HG02938 (cell line): ENCODE results near the gene ISL1.

Experiments
- ATAC-seq: cut with Tn5 transposase; IDR thresholded peaks from one replicate; pipeline ENCODE4 v1.9.1; 2021; ENCODE audit warnings: mild to moderate bottlenecking, moderate library complexity; ENCODE audit not compliant: unreplicated experiment

ISL1 gene

DNA sequence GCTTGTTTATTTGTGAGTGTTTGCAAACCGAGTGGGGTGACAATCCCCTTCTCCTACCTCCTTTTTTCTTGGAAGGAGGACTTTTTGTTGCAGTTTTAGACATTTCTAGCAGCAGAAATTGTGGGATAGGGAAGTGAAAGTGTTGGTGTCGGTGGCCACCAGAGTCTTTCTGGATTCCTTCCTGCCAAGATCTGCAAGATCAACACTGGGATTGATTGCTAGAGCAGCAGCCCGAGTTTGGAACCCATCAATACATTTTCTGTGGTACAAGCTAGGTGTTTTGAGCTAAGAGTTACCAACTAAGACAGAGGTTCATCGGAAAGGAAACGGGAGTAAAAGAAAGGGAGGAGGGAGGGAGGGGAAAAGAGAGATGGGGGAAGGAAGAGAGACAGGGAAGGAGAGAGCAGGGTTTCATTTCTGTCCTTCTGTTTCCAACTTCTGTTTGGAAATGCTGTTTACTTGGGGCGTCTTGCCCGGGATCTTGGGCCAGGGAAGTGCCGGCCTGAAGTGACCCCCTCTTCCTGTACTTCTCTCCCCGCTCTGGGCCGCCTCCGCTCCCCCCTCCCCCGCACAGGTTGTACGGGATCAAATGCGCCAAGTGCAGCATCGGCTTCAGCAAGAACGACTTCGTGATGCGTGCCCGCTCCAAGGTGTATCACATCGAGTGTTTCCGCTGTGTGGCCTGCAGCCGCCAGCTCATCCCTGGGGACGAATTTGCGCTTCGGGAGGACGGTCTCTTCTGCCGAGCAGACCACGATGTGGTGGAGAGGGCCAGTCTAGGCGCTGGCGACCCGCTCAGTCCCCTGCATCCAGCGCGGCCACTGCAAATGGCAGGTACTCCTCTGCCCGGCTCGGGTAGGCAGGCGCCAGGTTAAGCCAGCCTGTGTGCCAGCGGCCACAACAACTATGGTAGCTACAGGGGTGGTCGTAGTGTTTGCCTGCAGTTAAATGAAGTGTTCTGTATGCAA is 4.0 kb downstream of the ISL1 start:
- no peak for ATAC-seq

GRCh38 chr5:51387884-51388275 is 4.6 kb downstream of the ISL1 start:
- no peak for ATAC-seq

- no peak for ATAC-seq
Observed at GRCh38 chr5:51388488-51389287, 5.4 kb downstream of the ISL1 start.

- ATAC-seq, result no peak
Observed at GRCh38 chr5:51389288-51389576, 6.0 kb downstream of the ISL1 start.

- no peak for ATAC-seq
Observed at GRCh38 chr5:51389577-51390463, 6.6 kb downstream of the ISL1 start.

- no peak for ATAC-seq
Observed at GRCh38 chr5:51391175-51391574, 7.9 kb downstream of the ISL1 start.

GRCh38 chr5:51392689-51393199 is 9.5 kb downstream of the ISL1 start:
- ATAC-seq, result no peak

DNA sequence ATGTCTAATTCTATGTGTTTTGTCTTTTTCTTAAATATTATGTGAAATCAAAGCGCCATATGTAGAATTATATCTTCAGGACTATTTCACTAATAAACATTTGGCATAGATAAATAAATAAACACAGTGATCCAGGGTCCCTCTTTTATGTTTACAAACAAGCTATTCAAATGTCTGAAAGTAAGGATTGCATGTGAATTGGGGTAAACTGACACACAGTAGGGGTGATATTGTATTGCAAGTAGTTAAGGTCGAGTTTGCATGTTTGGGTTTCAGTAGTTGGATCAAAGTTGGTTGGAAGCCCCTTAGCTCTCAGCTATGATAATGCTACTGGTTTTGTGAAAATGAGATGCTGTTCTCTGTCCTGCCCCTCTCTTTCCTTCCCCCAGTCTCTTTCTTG is 11.4 kb downstream of the ISL1 start:
- ATAC-seq, result no peak

DNA sequence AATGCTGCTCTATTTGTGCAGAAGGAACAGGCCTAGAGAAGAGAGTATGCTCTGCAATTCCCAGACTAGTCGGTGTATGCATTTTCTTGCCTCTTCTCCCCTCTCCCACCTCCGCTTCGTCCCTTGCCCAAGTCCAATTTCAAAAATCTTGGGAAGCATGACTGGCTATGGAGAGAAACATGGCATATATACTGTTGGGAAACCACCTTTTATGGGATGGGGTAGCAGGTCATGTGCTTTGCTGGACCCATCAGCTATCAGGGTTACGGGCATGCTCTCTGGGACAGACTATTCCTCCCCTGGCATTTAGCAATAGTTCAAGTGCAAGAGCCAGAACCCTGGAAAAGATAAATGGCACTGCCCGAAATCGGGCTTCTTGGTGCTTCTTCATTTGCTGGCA is 12.0 kb downstream of the ISL1 start:
- ATAC-seq, result no peak

GRCh38 chr5:51395666-51396356 is 12.6 kb downstream of the ISL1 start:
- no peak for ATAC-seq

DNA sequence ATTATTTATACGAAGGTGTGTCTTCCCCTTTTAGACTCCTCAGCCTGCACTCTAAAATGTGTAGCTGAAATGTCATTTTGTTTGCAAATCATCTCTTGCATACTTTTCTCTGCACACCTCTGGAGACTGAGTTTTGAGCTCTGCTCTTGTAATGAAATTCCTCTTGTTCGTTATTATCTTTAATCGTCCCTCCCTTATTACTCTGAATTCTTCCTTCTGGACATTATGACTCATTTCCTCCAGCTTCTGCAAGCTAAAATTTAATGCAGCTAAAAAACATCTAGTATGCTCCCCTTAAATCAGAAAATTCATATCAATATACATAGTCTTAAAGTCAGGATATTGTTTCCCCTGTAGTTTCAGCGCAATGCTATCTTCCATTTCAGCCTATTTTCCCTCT is 13.5 kb downstream of the ISL1 start:
- no peak for ATAC-seq

DNA sequence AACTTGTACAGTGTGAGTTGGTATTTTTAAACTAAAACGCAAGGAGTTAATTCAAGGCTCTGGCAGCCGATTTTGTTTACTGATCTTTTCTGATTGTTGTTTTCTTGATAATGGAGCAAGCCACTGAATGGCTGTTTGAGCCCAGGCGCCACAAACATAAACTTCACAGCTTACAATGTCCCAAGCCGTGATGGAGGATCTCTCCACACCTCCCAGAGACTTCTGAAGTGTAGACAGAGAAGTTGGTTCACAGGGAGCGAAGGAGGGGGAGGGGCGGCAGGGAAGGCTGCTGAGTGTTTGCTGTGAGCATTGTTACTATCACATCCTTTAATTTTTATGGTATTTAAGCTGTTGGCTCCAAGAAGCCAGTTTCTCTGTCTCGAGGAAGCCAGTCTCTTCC is 14.7 kb downstream of the ISL1 start:
- no peak for ATAC-seq

DNA sequence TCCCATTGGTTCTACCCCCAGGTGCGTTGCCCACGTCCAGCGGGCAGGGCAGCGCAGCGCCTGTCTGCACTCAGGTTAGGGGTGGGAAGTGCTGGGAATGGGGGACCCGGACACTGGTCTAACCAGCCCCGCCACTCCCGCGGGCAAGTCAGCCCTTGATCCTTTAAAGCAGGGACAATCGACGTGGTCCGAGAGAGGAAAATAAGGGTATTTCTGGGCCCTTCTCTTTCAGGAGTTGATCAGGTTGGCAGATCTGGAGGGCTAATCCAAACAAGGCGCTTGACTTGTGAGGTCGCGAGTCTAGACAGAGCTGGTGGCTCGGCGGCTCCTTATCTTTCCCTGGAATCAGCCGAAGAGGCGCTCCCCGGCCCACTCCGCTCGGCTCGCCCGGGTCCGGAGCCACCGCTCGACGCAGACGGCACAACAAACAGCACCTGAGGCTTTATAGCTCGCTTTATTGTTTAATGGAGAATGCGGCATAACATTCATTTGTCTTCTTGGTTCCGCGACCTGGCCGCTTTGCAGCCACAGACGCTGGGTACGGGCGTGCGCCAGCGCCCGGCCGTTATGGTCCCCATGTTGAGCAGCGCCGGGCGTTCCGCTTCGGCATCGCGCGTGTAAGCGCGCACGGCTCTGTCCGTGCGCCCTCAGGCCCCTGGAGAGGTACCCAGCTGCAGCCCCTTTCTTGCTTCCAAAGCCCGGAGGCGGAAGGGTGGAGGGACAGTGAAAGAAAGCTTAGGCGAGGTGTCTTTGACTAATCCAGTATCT is 15.8 kb downstream of the ISL1 start:
- no peak for ATAC-seq

- ATAC-seq, result no peak
Observed at GRCh38 chr5:51399643-51400006, 16.4 kb downstream of the ISL1 start.

GRCh38 chr5:51404255-51404654 is 21.0 kb downstream of the ISL1 start:
- ATAC-seq, result no peak

- no peak for ATAC-seq
Observed at GRCh38 chr5:51411921-51412325, 28.7 kb downstream of the ISL1 start.

DNA sequence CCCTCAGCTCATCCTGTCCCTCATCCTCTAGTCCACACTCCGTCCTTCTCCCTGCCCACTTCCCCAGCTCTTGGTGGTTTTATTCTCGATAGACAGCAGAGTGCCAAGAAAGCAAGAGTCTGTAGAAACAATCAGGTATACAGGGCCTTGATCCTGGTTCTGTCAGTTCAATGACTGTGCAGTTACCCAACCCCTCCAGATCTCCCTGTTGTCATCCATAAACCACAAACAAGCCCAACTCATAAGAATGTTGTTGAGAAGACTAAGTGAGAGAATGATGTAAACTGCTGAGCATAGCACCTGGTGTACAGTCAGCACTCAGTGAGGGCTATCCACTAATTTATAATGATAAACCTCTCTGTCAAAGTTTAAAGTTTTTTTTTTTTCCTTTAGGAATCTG is 31.3 kb downstream of the ISL1 start:
- no peak for ATAC-seq

- ATAC-seq, result no peak
Observed at GRCh38 chr5:51416149-51416548, 32.9 kb downstream of the ISL1 start.

DNA sequence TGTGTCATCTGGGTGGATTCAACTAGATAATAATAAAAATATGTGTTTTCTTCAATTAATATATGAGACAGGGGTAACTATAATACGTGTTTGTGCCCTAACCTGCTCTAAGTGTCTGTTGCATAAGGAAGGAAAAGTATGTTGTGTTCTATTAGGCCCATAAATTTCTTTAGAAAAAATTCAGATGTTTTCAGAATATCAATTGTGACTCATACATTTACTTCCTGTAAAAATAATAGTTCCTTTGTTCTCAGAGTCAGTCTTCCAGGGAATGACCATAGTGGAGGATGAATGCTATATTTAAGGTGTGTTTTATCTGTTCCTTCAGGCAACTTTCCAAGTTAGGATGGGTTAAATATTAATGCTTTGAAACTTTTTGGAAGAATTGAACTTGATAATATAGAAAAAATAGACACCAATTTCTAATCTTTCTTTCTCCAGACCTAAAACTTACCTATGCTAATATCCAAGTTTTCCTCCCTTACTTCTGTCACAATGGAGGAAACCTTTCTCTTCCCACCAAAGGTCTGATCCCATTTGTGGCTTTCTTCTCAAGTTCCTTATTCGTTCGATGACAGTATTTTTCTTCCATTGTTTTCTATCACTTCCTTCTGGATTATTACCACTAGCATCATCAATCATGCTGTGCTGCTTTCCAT is 49.9 kb downstream of the ISL1 start:
- no peak for ATAC-seq
